Measurements from ENCODE around the gene ITPR1.

The ITPR1 gene

DNA sequence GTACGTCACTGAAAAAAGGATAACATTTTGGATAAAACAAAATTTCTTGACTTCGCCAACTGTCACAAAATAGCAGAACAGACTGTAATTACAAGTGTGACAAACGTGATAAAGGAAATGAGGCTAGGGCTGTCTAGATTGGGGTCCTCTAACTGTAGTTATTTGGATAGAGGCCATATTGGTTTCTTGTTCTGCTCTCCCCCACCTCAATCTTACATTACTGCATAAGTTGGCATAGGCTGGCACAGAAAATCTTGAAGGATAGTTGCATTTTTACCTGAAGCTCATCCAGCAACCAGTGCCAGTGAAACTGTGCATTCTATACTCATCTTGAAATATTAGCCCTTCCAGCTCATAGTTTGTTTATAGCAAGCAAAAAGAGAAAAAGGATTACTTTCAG, 84.6 kb downstream of the ITPR1 start:
- TF ChIP-seq, protein P1, sequence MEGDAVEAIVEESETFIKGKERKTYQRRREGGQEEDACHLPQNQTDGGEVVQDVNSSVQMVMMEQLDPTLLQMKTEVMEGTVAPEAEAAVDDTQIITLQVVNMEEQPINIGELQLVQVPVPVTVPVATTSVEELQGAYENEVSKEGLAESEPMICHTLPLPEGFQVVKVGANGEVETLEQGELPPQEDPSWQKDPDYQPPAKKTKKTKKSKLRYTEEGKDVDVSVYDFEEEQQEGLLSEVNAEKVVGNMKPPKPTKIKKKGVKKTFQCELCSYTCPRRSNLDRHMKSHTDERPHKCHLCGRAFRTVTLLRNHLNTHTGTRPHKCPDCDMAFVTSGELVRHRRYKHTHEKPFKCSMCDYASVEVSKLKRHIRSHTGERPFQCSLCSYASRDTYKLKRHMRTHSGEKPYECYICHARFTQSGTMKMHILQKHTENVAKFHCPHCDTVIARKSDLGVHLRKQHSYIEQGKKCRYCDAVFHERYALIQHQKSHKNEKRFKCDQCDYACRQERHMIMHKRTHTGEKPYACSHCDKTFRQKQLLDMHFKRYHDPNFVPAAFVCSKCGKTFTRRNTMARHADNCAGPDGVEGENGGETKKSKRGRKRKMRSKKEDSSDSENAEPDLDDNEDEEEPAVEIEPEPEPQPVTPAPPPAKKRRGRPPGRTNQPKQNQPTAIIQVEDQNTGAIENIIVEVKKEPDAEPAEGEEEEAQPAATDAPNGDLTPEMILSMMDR (IDR thresholded peaks at IDR 0.05; ENCODE audit: extremely low read depth, missing control alignments): no peak
- DNase-seq (ENCODE audit: low spot score): no peak

- TF ChIP-seq, protein P1 (IDR thresholded peaks at IDR 0.05; ENCODE audit: extremely low read depth, missing control alignments): no peak
- DNase-seq (ENCODE audit: low spot score): no peak
Measured at GRCh38 chr3:4580346-4581123, 87.4 kb downstream of the ITPR1 start.

DNA sequence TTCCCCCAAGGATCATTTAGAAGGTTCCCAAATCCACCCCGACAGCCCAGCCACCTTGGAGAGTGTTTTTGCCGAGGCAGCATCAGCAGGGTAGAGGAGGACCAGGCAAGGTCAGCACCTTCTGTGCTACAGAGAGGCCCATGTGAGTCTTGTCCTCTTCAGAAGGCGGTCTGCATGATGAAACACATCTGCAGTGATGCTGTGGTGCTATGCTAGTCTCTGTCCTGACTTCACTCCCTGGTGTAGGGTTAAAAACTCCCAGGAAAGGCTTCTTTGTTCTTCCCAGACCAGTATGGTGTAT, 87.9 kb downstream of the ITPR1 start:
- no peak for DNase-seq (ENCODE audit: low spot score)

DNA sequence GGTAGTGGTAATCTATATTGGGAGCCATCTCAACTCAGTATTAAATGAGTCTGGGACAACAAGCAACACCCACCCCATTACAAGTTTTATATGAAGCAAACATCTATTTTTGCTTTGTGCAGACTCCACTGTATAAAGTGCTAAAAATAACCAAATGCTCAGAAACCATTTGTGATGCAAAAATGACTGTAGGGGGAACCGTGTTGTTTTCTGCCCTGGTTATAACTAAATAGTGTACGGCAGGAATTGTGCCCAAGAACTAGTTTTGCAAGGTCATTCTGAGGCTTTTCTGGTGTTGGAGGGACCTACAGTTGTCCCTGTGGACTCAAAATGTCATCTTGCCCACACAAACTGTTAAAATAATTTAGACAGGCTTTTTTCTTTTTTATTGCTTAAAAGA, 88.3 kb downstream of the ITPR1 start:
- no peak for DNase-seq (ENCODE audit: low spot score)

More for the DNA sequence above, 87.9 kb downstream of the ITPR1 start:
- TF ChIP-seq, protein P1 (IDR thresholded peaks at IDR 0.05; ENCODE audit: extremely low read depth, missing control alignments): no peak

GRCh38 chr3:4581920-4582611, 88.9 kb downstream of the ITPR1 start:
- TF ChIP-seq, protein P1 (IDR thresholded peaks at IDR 0.05; ENCODE audit: extremely low read depth, missing control alignments): no peak
- DNase-seq (ENCODE audit: low spot score): no peak

More for the DNA sequence above, 88.3 kb downstream of the ITPR1 start:
- TF ChIP-seq, protein P1 (IDR thresholded peaks at IDR 0.05; ENCODE audit: extremely low read depth, missing control alignments): no peak

DNA sequence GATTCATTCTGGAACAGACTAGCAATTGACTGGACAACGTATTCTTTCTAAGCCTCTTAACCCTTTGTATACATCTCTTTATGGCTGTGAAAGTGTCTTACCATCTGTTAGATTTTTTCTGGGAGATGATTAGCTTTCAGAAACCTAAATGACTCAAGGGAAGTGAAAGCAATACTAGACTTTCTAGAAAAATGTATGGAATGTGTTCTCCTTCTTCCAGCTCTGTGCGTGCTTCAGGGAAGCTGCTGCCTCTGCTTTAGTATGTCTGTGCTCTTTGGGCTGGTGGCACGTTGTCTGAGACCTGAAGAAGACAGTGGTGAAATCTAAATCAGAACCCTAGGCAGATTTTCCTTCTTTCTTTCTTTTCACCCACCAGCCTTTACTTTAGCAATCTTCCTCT, 89.5 kb downstream of the ITPR1 start:
- TF ChIP-seq, protein P1 (IDR thresholded peaks at IDR 0.05; ENCODE audit: extremely low read depth, missing control alignments): no peak
- no peak for DNase-seq (ENCODE audit: low spot score)

DNA sequence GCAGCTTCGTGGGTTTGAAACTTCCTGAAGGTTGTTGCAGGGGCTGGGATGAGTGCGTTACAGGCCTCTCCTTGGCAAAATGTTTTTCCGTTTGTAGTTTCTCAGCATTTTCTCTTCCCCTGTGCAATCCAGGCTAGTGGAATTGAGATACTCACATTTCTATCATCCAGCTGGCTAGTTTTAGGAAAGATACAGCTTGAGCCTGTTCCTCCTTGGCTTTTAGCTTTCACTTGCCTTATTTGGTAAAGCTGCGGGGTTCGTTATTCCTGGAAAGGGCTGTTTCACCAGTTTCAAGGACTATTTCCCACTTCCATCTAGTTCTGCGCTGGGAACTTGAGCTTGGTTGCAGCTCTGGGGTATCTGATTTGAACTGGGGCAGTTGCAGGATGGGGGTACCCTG, 90.3 kb downstream of the ITPR1 start:
- DNase-seq (ENCODE audit: low spot score): no peak
- TF ChIP-seq, protein P1 (IDR thresholded peaks at IDR 0.05; ENCODE audit: extremely low read depth, missing control alignments): no peak

All from GM20000 (cell line).